Measurements from ENCODE around the gene TNXB.

TNXB gene

GRCh38 chr6:32152769-32153563 is 43.8 kb upstream of the TNXB start:
- peak; percentile 50 for DNase-seq
- no peak for TF ChIP-seq CTCF (IDR thresholded peaks at IDR 0.05)
- peaks cover 68% of the 10 kb centered on the region for H3K4me1 Mint-ChIP-seq
- H3K27ac Mint-ChIP-seq, result peak overlapping the region; percentile 94
- peak overlapping the region; percentile 95 for H3K4me3 Mint-ChIP-seq
- peaks cover 21% of the 10 kb centered on the region for H3K36me3 Mint-ChIP-seq (ENCODE audit: low read depth)
- peaks cover 7% of the 10 kb centered on the region for H3K9me3 Mint-ChIP-seq
- H3K27me3 Mint-ChIP-seq (ENCODE audit: low read depth, poor library complexity), result peaks cover 46% of the 10 kb centered on the region

- Mint-ChIP-seq H3K9me3 (peaks cover 8% of the 10 kb centered on the region), H3K27ac (no peak within 1 kb of the TSS), H3K27me3 (ENCODE audit: low read depth, poor library complexity) (peaks cover 53% of the 10 kb centered on the region), H3K4me3 (peak within 1 kb of the TSS; percentile 95), H3K4me1 (peaks cover 76% of the 10 kb centered on the region), H3K36me3 (ENCODE audit: low read depth) (peaks cover 12% of the 10 kb centered on the region)
- no peak for TF ChIP-seq CTCF (IDR thresholded peaks at IDR 0.05)
- DNase-seq, result no peak
Observed at GRCh38 chr6:32151863-32152768, 43.0 kb upstream of the TNXB start, which contains the start of gene PRRT1. Gene PRRT1, minus strand, starts transcription at chr6:32151939. Its CDS starts 112 bp downstream, at chr6:32151827.

DNA sequence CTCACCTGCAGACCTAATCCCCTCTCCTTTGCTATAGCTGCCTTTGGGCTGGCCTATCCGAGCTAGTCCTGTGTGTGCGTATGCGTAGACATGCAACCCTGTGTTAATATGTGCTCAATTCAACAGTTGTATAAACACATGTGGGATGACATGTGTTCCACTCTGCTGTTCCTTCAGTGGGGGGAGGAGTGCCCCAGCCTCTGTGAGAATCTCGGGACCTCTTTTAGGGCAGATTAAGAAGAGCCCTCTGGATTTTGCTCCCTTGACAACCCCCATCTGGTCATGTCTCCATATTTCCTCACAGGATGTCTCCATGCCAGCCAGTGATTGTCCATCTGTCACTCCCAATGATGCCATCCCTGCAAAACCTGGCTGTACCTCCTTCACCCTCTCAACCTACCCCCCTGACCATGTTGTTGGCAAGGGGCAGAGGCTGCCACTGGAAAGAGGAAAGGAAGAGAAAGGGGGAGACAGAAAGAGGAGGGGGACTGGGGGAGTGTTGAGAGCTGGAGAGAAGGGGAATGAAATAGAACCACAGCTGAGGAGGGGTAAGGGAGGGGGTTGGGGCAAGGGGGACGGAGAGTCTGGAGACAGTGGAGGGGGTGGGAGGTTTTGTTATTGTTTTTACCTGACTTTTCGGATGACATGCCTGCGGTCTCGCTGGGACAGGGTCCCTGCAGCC is 42.2 kb upstream of the TNXB start:
- peaks cover 61% of the 10 kb centered on the region for H3K27me3 Mint-ChIP-seq (ENCODE audit: low read depth, poor library complexity)
- H3K36me3 Mint-ChIP-seq (ENCODE audit: low read depth), result peaks cover 16% of the 10 kb centered on the region
- peaks cover 8% of the 10 kb centered on the region for H3K9me3 Mint-ChIP-seq
- no peak for DNase-seq
- no peak overlapping the region for H3K27ac Mint-ChIP-seq
- TF ChIP-seq CTCF (IDR thresholded peaks at IDR 0.05), result no peak
- peak overlapping the region; percentile 95 for H3K4me3 Mint-ChIP-seq
- H3K4me1 Mint-ChIP-seq, result peaks cover 84% of the 10 kb centered on the region

DNA sequence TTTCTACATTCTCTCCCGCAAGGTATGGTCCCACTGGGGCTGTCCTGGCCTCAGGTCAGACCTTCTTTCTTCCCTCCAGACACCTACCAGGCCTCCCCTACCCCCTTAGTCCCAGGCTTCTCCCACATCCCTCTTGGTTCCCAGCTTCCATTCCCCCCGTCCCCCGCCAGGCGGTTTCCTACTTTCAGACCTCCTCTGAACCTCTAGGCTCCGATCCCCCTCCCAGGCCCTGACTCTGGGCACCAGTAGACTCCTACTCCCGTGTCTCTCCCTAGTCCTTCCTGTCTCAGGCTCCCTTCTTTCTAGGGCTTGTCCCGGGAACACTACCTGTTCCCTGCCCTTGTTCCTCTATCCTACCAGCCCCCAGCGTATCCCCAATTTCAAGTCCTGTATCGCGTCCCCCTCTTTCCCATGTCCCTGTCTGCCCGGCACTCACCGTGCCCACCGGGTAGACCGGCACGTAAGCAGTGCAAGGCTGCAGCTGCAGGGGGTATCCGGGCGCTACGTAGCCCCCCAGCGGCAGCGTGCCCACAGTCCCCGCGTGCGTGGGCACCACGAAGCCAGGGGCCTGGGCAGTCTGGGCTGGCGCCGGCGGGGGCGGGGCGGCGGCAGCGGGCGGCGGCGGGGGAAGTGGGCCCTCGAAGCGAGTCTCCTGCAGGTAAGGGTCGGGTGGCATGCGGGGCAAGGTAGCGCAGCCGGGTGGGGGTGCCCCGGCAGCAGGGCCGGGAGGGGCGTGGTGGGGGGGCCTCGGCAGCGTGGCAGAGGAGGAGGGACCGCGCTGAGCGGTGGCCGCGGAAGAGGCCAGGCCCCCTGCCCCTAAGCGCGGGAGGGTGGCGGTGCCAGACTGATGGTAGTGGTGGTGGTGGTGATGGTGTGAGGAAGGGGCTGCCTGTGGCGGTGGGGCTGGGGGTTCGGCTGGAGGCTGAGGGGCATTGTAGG is 41.1 kb upstream of the TNXB start:
- DNase-seq, result no peak
- TF ChIP-seq CTCF (IDR thresholded peaks at IDR 0.05), result no peak
- H3K9me3 Mint-ChIP-seq, result peaks cover 8% of the 10 kb centered on the region
- H3K4me3 Mint-ChIP-seq, result peak overlapping the region; percentile 95
- peaks cover 85% of the 10 kb centered on the region for H3K4me1 Mint-ChIP-seq
- peaks cover 12% of the 10 kb centered on the region for H3K36me3 Mint-ChIP-seq (ENCODE audit: low read depth)
- H3K27me3 Mint-ChIP-seq (ENCODE audit: low read depth, poor library complexity), result peaks cover 64% of the 10 kb centered on the region
- no peak overlapping the region for H3K27ac Mint-ChIP-seq

All from nephron progenitor cell (in vitro differentiated cells).